ENCODE data around the gene SLF1.
"Not testable (repeated sequence)": the region's sequence is repeated elsewhere in the genome, so short reads cannot be mapped to it uniquely, and the experiment has no call there.

The SLF1 gene

DNA sequence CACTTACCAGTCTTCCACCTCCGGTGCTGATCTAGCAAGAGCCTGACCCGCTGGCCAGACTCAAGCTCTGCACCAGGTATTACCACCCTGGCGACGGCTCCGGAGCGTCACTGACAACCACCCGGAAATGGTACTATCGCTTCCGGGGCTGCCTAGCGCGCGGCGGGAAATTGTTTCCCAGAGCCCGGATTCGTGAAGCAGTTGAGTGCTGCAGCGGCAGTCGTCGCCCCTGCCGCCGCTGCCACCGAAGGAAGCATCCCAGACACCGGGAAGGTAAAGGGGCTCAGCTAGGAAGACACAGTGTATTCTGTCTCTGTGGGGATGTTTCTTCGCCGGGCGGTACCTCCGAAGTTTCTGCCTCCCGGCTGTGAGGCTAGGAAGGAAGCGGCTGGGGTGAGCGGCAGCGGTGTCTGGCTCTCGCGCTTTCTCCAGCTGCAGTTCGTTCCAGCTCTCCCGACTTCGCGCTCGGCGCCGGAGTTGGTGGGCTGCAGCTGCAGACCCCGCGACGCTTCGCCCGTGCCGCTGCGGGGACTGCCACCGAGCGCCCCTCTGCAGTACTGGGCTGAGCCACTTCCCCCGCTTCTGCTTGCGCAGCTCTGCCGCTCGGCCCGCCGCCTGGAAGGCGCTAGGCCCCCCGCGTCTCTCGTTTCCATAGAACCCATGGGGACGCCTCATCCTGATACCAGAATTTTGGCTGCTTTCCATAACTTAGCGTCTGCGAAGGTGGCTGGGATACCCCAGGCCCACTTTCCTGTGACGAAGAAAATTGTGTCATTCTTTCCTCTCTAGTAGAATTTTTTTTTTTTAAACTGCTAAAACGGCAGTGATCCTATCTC, at the start of gene SLF1, which contains the start of gene KIAA0825:
Gene SLF1 (plus strand): TSS at position 177 of the 836 bp plus-strand sequence. CDS start 10,142 bp downstream, outside the sequence.
Gene KIAA0825 (minus strand): TSS at position 112 of the 836 bp plus-strand sequence. CDS start 81,478 bp downstream, outside the sequence.
- DNase-seq = peak; percentile 92

DNA sequence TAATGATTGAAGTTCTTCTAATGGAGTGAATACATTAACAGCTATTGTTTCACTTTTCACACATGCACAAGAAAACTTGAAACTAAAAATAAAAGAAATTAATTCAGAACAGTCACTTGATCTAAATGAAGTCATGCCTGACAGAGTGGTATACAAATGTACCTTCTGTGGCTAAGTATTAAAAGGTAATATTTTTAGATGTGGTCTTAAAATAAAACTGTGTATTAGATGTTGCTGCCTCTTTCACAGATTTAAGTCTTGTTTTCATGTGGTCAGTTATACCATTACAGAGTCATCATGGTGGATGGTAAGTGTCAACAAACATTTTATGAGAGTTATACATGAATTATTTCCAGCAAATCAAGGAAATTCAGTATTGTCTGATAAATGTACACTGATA, 47.1 kb upstream of the SLF1 start:
- DNase-seq = no peak

DNA sequence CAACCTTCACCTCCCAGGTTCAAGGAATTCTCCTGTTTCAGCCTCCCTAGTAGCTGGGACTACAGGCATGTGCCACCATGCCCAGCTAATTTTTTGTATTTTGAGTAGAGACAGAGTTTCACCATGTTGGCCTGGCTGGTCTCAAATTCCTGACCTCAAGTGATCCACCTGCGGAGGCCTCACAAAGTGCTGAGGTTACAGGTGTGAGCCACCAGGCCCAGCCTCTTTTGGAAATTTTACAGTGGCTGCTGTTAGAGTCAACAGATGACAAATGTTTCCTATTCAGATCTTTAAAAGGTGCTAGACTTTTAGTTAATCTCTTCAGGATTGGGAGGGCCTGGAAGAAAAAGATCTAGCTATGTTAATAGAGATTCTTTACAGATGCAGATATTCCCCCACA, 45.1 kb upstream of the SLF1 start:
- DNase-seq = not testable (repeated sequence)

DNA sequence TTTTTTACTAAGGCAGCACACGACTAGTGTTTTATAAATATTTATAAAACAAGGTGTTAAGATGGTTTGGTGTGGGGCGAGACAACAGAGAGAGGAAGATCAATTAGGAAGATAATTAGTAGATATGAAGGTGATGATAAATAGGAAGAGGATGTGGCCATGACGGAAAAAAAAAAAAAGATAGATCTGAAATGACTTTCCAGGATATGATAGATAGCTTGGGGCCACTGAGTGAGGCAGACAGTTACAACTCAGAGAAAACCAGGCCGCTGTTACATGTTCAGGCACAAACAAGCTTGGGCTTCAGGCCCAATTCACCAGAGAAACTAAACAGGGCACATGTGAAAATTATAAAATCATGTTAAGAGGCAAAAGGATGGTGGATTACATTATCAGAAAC, 43.3 kb upstream of the SLF1 start:
- DNase-seq = no peak

GRCh38 chr5:94577466-94578245, 40.8 kb upstream of the SLF1 start:
- DNase-seq = no peak

- DNase-seq = no peak
Observed at GRCh38 chr5:94595281-94595840, 23.1 kb upstream of the SLF1 start.

GRCh38 chr5:94613583-94613982, 4.9 kb upstream of the SLF1 start:
- DNase-seq = peak; percentile 75

- DNase-seq = no peak
Observed at GRCh38 chr5:94614156-94614805, 4.2 kb upstream of the SLF1 start.

GRCh38 chr5:94615862-94616261, 2.6 kb upstream of the SLF1 start:
- DNase-seq = no peak

- DNase-seq = peak; percentile 94
Observed at GRCh38 chr5:94618029-94618492, 408 bp upstream of the SLF1 start.

- DNase-seq = no peak
Observed at GRCh38 chr5:94620256-94620655, 1.8 kb downstream of the SLF1 start.

- DNase-seq = no peak
Observed at GRCh38 chr5:94621763-94622162, 3.3 kb downstream of the SLF1 start.

DNA sequence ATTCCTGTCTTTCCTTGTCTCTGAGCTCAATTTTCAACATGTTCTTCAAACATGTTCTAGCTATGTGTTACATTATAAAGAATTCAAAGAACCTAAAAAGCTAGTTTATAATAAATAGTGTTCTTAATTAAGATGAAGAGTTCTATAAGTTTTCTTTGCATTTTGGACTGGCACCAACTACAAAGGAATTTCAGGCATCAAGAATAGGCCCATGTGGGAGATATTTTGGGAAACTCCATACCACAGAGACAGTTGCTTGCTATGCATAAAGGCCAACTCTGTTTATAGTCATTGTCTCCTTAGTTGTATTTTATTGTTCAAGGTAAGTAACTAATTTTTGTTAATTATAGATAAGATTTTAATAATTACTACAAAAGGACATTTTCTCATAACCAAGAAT, 4.5 kb downstream of the SLF1 start:
- DNase-seq = no peak

DNA sequence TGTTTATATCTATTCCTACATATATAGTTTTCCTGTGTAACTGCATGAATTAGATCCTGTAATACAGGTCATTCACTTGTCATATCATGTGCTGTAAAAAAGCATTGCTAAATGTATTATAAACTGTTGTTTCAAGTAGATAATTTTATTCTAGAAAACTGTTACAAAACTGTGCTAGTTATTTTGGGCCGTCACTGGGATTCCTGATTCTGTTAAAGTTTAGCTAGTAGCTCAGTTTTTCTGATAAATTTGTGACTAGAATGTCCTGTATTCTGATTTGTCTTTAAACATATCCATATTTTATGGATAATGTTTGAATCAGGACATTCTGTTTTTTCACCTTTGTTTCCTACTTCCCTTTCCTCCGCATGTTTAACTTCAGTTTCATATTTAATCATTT, 5.4 kb downstream of the SLF1 start:
- no peak for DNase-seq

- DNase-seq = no peak
Observed at GRCh38 chr5:94627191-94627590, 8.7 kb downstream of the SLF1 start.

GRCh38 chr5:94632024-94632423, 13.6 kb downstream of the SLF1 start:
- no peak for DNase-seq

GRCh38 chr5:94640176-94640575, 21.7 kb downstream of the SLF1 start:
- DNase-seq = no peak

DNA sequence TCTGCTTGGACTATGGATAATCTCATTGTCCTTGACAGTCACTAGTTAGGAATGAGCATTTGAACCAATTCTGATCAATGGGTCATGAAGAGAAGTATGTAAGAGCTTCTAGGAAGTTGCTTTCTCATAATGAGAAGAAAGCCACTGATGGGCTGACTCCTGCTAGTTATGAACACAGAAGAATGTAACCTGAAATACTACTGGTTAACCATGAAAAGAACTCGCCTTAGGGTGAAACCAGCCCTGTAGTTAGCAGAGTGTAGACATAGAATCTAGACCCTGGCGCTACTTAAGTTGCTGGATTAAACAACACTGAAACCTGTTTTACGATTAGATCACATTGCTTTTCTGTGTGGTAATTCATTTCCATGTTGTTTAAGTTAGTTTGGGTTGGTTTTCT, 26.6 kb downstream of the SLF1 start:
- DNase-seq = no peak

DNA sequence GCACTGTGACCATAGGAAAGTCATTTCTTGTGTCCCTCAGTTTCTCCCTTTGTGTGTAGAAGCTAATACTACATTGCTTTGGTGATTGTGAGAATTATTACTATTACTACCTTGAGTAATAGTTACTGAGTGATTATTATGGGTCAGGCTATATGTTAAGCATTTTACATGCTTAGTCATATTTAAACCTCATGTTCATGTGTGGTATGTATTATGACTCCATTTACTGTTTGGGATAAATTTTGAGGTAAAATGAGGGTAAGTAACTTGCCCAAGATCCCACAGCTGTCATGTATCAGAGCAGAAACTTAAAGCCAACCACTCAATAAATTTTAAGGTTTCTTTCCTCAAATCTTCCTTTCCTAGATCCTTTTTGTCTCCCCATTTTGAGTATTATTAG, 28.3 kb downstream of the SLF1 start:
- DNase-seq = no peak

- DNase-seq = no peak
Observed at GRCh38 chr5:94649874-94650273, 31.4 kb downstream of the SLF1 start.

DNA sequence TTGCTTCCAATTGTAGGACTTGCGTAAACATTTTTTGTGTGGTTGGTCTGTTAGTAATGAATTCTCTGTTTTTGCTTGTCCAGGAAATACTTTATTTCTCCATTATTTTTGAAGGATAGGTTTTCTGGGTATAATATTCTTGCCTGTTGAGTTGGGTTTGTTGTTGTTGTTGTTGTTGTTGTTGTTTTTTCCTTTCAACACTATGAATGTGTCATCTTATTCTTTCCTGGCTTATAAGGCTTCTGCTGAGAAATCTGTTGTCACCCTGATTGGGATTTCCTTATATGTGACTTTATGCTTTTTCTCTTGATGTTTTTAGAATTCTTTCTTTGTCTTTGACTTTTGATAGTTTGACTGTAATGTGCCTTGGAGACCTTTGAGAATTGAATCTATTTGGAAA, 39.8 kb downstream of the SLF1 start:
- no peak for DNase-seq

DNA sequence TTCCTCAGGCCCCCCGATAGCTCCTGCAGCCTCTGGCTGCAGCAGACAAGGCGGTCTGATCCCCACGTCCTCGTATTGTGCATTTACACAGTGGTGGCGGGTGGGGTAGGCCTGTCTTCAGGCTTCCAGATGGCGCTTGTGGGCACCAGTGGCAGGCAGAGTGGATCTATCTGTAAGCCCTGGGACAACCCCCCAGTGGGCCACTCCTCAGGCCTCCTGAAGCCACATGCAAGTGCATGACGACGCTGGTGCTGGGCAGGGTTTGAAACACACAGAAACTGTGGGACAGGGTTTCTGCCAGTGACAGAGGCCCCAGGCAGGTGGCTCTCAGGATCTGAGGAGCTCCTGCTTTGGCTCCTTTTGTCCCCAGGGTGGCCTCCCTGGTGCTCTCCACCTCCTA, 42.0 kb downstream of the SLF1 start:
- no peak for DNase-seq

- no peak for DNase-seq
Observed at GRCh38 chr5:94661086-94661485, 42.6 kb downstream of the SLF1 start.
